NCI-H187 (cell line): ENCODE data around the gene HSF2BP.
A peak's percentile ranks its signal among the peaks of the same experiment; 100 is the strongest.
"Not testable (repeated sequence)": the region's sequence is repeated elsewhere in the genome, so short reads cannot be mapped to it uniquely, and the experiment has no call there.

Source experiments
- DNase-seq, 2 experiments: peaks; one replicate each; lab custom pipeline; 2025; lab: John Stamatoyannopoulos, UW

Gene HSF2BP

DNA sequence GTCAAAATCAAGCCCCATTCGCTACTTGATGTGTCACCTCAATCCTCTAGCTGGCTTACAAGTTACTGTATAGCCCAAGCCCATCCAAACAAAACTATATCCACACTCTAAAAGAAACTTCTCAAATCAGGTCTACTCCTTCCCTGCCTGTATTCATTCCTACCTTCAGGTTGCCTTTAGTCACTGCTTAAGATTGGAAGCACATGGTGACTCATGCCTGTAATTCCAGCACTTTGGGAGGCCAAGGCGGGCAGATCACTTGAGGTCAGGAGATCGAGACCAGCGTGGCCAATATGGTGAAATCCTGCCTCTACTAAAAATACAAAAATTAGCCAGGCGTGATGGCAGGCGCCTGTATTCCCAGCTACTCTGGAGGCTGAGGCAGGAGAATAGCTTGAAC is 7.4 kb downstream of the HSF2BP start:
- DNase-seq: not testable (repeated sequence)

DNA sequence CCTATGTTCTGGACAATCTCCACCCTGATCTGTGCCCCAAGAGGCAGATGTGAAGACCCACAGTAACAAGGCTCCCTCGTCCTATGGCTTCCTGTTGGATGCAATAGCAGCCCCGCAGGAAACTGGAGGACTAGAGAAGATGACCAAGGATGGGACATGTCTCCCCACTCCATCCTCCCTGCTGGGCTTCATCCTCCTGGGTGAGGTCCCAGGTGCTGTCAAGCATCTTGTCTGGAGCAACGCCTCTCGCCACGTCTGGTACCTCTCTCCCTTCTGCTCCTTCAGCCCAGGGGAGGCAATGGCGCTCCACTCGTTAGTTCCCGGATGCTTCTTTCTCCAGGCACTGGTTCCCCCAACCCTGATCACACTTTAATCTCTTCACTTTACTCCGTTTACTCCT is 11.1 kb downstream of the HSF2BP start:
- DNase-seq: no peak

DNA sequence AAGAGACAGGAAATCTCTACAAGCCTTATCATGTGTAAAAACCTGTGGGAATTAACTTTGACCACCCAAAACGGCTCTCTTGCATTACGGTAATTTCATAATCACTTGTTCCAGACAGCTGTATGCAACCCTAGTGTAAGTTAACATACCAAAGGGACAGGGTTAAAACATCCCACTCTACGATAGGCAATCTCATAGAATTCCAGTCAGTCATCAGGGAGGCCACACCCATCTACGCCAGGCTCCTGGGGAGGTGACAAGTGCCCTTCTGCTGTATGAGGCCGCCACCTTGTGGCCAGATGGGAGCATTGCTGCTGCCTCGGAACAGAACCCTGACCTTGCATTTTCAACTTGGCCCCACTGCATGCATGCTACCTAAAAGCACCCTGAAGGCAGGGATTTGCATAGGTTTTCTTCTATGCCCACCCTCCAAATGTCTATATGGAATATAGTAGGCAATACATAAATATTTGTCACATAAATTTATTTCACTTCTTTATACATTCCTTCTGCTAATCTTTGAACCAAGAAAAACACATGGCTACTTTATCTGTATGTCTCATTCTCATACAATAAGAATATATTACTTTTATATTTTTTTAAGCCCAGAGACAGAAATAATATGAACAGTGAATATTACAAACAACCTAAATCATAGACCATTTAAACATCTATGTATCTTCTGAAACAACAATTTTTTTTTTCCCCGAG is 12.6 kb downstream of the HSF2BP start:
- peak; percentile 67 to 87 for DNase-seq

DNA sequence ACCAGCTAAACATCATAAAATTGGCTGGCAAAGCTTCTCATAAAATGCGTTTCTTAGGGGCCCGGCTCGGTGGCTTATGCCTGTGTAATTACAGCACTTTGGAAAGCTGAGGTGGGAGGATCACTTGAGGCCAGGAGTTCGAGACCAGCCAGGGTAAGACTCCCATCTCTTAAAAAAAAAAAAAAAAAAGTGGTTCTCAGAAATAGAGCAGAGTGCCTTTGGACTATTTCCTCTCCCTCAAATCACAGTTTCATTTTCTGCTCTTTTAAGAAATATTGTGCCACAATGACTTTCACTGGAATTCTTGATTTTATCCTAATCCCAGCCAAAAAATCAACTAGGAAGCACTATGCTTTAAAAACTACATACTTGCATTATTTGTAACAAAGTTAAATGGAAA is 13.3 kb downstream of the HSF2BP start:
- DNase-seq: no peak

DNA sequence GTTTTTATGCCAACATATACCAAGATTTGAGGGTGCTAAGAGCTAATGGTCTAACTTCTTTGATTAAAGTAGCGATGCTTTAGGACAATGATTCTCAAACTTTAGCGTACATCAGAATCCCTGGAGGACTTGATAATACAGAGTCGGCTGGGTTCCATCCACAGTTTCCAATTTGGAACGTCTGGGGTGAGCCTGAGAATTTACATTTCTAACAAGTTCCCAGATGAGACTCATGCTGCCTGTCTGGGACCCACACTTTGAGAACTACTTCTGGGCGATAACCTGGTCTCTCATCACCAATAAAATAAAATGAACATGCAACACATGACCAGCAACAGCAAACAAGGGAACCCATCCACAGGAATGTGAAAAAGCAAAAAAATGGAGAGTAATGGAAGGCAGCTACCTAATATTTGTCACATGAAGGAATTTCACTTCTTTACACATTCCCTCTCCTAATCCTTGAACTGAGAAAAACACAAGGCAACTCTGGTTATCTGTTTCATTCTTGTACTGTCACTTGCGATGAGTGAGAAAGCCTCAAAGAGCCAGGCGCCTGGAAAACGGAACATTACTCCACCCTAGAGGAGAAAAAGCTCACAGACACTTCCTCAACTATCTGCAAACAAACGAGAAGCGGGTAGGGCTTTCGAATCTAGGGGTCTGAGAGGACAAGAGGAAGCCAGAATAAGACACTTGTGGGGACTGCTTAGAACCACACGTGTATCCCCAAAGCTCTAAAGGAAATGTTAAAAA is 14.0 kb downstream of the HSF2BP start:
- DNase-seq: no peak

DNA sequence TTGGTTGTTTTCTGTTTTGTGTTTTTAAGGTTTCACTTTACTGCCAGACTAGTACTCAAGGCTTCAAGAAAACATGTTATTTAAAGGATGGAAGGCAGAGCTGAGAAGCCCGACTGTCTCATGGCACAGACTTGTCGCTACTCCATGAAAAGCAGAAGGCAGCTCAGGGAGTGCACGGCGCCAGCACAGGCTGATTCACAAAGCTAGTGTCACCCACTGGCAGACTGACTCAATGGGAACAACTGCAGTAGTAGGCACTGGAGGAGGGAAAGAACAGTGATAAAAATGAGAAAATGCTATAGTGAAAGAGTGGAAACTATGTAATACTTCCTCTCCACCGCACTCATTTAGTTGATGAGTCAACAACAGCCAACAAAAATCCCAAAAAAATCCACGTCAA is 14.7 kb downstream of the HSF2BP start:
- DNase-seq: no peak

DNA sequence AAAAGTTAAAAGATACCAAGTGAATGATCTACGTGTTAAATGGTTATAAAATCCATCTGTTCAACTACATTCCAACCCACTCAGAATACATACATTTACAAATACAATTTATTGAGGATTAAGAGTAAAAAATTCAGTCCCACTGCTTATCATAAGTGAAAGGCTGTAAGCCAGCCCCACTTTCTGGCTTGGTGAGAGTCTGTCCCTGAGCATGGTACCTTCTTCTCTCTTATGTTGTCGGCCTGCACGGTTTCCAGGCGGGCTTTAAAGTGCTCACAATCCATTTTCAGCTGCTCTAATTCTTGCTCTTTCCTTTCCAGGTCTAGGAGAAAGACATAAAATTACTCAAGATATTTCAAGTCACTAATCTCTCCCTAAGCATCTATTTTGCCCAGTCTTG is 15.2 kb downstream of the HSF2BP start:
- DNase-seq: no peak

DNA sequence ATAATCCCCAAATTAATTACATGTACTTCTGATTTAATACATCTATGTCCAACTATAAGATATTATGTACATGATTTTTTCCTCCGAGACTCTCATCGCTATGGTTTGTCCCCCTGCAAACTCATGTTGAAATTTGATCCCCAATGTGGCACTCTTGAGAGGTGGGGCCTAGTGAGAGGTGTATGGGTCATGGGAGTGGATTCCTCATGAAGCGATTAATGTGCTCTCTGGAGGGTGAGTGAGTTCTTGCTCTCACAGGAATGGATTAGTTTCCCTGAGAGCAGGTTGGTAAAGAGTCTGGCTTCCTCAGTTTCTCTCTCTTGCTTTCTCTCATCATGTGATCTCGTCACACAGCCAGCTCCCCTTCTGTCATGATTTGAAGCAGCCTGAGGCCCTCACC is 16.1 kb downstream of the HSF2BP start:
- peak in 1 of 2 experiments; percentile 37 for DNase-seq

DNA sequence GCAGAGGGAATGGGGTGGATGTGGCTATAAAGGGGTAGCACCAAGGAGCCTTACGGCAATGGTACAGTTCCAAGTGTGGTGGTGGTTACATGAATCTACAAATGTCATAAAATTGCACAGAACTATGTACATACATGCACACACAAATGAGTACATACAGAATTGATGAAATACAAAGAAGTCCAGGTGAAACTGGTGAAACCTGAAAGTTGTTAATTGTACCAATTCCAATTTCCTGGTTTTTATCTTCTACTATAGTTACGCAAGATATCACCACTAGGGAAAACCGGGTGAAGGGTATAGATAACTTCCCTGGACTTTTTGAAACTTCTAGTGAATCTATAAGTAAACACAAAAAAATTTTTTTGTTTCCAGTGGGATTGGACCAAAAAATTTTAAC is 18.9 kb downstream of the HSF2BP start:
- no peak for DNase-seq

DNA sequence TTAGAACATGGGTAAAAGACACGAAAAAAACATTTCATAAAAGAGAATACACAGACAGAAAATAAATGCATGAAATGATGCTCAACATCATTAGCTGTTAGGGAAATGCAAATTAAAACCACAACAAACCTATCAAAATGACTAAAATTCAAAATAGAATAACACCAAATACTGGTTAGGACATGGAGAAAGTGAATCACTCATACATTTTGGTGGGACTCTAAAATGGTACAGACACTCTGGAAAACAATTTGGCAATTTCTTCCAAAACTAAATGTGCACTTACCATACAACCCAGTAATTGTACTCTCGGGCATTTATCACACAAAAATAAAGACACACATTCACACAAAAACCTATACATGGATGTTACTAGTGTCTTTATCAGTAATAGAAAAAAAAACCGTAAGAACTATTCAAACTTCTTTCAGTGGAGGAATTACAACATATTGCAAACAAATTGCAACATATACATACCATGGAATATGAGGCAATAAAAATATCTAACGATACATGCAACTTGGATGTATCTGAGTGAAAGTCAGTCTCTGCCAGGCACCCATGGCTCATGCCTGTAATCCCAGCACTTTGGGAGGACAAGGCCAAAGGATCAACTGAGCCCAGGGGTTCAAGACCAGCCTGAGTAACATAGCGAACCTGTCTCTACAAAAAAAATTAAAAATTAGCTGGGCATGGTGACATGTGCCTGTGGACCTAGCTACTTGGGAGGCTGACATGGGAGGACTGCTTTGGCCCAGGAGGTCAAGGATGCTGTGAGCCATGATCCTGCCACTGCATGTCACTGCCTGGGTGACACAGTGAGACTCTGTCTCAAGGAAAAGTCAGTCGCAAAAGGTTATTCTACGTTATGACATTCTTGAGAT is 19.6 kb downstream of the HSF2BP start:
- no peak for DNase-seq

DNA sequence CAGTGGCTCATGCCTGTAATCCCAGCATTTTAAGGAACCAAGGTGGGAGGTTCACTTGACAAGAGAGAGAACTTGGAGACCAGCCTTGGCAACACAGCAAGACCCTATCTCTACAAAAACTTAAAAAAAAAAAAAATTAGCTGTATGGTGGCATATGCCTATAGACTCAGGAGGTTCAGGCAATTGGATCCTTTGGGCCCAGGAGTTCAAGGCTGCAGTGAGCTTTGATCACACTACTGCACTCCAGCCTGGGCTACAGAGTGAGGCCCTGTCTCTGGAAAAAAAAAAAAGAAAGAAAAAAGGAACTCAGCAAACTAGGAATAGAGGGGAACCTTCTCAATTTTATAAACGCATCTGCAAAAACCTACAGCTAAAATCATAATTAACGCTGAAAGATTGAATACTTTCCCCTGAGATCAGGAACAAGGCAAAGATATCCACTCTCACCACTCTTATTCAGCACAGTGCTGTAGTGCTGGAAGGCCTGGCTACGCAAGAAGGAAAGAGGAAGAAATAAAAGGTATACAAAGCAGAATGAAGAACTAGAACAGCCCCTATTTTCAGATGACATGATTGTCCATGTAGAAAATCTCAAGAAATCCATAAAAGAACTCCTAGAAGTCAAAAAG is 21.6 kb downstream of the HSF2BP start:
- no peak for DNase-seq

DNA sequence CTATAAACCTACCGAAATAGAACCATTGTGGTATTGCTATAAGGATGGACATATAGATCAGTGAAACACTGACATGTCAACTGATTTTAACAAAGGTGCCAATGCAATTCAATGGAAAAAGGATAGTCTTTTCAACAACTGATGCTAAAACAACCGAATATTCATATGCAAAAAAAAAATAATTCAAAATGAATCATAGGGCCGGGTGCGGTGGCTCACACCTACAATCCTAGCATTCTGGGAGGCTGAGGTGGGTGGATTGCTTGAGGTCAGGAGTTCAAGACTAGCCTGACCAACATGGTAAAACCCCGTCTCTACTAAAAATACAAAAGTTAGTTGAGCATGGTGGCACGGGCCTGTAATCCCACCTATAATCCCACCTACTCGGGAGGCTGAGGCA is 23.9 kb downstream of the HSF2BP start:
- no peak for DNase-seq

DNA sequence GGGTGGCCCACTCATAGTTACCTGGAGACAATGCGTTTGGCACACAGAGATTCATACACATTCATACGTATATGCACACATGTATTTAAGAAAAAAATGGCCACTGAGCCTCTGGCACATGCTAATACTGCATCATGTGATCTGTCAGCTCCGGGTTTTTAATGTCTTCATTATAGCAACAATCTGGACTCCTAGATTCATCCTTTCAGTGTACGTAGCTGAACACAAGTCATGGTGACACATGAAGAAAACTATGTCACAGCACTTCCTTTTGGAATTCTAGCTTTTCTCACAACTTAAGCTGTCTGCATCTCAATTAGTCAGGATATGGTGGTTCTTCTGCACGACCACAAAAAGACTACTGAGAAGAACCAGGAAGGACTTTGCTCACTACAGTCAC is 24.7 kb downstream of the HSF2BP start:
- DNase-seq: no peak

DNA sequence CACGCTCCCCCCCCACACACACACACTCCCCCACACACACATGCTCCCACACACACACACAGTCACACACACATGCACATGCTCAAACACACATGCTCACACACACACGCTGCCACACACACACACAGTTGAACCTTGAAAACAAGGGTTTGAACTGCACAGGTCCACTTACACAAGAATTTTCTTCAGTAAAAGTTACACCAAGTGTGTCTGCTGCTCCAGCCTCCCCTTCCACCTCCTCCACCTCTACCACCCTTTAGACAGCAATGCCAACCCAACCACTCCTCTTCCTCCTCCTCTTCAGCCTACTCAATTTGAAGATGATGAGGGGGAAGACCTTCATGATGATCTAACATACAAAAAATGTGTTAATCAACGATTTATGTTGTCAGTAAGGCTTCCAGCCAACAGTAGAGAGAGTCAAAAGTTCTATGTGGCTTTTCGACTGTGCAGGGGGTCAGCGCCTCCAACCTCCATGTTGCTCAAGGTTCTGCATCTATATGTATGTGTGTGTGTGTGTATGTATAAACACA is 26.8 kb downstream of the HSF2BP start:
- DNase-seq: no peak

DNA sequence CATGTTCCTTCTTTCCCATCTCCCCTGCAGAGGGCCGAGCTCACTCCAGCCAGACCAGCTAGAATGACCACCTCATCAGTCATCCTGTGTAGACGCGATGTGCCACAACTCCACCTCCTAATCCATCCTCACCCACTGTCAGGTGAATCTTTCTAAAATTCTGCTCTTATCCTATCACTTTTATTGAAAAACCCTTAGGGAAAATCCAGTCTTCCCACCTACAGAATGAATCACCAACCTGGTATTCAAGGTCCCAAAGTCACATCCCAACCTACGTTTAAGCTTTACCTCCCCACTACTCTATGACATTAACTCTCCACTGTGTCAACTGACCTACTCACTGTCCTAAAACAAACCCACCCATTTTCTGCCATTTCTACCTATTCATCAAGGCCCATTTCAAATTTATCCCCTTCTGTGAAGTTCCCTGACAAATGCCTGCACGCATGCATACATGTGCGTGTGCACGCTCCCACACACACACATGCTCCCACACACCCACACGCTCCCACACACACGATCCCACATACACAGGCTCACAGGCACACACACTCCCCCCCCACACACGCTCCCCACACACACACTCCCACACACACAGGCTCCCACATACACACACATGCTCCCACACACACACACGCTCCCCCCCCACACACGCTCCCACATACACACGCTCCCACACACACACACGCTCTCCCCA is 27.7 kb downstream of the HSF2BP start:
- DNase-seq: no peak

DNA sequence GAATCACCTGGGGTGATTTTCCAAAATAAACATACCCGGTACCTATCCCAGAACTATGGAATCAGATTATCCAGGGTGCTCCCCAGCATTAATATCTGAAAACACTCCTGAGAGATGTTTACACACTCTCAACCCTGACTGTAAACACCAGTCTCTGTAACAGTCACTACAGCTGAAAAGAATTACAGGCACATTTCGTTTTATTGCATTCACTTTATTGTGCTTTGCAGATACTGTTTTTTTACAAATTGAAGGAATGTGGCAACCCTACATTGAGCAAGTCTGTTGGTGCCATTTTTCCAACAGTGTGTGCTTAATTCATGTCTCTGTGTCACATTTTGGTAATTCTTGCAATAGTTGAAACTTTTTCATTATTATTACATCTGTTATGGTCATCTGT is 31.8 kb downstream of the HSF2BP start:
- no peak for DNase-seq

DNA sequence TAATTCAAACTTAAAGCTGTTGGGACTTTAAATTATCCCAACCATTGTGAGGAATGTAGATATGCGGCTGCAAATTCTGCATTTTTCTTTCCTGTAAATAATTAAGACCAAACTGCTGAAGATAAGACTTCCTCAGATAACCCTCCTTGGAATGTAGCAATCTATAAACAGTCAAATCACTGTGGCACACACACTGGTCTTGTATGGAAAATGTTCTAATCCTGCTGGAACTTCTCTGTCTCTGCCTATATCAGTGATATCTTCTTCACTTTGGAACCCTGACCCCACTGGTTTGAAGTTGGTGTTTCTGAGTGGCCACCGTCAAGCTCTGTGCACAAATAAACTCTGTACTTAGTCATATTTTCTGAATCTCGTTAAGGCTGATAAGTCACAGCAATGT is 32.9 kb downstream of the HSF2BP start:
- no peak for DNase-seq

DNA sequence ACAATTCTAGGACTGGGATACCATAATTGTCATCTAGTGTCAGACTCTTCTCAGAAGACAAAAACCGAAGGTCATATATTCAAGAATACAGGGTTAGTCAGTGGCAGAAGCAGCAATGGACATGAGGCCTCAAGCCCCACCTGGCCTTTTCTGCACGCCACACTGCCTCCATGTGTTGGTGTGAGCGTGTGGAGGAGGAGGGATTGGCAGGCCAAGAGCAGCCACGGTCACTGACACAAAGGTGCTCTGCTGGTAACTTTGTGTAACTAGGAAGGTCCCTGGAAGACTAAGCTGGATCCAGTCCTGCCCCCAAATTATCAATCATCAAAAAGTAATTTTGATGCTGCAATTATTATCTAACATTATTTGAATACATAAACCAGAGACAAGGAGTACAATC is 34.9 kb downstream of the HSF2BP start:
- DNase-seq: no peak

DNA sequence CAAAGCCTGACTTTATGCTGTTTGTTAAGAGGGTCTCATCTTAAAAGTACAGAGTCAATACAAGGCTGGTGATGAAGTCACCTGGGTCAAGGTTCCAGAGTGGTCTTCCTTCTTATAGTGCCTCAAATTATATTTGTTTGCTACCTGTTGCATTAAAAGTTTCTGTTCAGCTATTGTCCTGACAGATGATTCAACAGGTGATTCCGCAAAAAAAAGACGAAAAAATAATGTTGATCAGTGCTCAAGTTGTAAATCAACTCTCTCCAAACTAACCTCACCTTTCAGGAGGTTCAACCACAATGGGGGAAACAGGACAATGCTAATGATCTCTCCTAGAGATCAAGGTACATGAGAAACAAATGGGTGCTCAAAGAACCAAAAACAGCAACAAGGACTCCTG is 35.7 kb downstream of the HSF2BP start:
- no peak for DNase-seq

DNA sequence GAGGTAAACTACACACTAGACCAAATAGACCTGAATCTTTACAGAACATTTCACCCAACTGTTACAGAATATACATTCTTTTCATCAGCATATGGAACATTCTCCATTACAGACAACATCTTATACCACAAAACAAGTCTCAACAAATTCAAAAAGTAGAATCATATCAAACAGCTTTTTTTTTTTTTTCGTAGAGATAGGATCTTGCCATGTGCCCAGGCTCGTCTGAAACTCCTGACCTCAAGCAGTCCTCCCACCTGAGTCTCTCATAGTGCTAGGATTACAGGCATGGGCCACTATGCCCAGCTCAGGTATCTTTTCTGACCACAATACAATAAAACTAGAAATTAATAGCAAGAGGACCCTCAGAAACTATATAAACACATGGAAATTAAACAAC is 36.5 kb downstream of the HSF2BP start:
- no peak for DNase-seq

DNA sequence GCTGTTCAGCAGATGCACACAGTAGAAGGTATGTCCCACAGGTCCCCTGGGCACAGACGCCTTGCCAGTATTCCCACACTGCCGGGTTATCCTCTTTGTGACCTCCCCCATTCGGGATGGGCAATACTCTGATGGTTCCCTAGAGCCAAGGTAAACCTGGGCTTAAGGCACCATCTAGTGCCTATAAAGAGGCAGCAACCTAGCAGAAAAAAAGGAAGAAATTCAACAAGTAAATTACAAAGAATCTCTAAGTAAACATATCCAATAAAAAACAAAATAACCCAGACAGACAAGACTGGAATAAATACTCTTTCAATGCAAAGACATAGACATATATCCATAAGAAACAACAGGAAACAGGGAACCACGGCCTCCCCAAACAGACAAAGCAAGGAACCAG is 39.4 kb downstream of the HSF2BP start:
- no peak for DNase-seq
